ENCODE measurements around the gene DEGS2.

DEGS2 gene

DNA sequence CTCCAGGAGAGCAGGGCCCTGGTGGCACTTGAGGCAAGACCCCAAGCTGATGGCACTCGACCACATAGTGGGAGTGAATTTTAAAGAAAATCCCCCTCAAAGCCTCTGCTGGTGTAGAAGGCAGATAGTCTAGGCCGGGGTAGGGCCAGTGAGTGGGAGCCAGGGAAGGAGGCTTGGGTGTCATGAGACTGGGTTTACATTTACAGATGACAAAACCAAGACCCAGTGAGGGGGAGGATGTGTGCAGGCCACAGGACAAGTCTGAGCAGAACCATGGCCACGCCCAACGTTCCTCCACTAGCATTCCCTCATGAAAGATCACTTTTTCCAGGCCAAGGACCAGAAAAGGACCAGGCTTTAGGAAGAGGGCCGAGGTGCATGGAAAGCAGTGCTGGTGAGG lies 52.2 kb downstream of the DEGS2 start:
- DNase-seq = no peak
- Mint-ChIP-seq H3K4me1 (peaks cover 46% of the 10 kb centered on the region), H3K27ac (peak overlapping the region; percentile 80), H3K9me3 (no peaks in the 10 kb centered on the region), H3K36me3 (ENCODE audit: low read depth) (peaks cover 9% of the 10 kb centered on the region), H3K4me3 (no peak overlapping the region), H3K27me3 (ENCODE audit: low read depth, poor library complexity) (peaks cover 4% of the 10 kb centered on the region)
- TF ChIP-seq, protein P1, sequence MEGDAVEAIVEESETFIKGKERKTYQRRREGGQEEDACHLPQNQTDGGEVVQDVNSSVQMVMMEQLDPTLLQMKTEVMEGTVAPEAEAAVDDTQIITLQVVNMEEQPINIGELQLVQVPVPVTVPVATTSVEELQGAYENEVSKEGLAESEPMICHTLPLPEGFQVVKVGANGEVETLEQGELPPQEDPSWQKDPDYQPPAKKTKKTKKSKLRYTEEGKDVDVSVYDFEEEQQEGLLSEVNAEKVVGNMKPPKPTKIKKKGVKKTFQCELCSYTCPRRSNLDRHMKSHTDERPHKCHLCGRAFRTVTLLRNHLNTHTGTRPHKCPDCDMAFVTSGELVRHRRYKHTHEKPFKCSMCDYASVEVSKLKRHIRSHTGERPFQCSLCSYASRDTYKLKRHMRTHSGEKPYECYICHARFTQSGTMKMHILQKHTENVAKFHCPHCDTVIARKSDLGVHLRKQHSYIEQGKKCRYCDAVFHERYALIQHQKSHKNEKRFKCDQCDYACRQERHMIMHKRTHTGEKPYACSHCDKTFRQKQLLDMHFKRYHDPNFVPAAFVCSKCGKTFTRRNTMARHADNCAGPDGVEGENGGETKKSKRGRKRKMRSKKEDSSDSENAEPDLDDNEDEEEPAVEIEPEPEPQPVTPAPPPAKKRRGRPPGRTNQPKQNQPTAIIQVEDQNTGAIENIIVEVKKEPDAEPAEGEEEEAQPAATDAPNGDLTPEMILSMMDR (IDR thresholded peaks at IDR 0.05) = no peak

DNA sequence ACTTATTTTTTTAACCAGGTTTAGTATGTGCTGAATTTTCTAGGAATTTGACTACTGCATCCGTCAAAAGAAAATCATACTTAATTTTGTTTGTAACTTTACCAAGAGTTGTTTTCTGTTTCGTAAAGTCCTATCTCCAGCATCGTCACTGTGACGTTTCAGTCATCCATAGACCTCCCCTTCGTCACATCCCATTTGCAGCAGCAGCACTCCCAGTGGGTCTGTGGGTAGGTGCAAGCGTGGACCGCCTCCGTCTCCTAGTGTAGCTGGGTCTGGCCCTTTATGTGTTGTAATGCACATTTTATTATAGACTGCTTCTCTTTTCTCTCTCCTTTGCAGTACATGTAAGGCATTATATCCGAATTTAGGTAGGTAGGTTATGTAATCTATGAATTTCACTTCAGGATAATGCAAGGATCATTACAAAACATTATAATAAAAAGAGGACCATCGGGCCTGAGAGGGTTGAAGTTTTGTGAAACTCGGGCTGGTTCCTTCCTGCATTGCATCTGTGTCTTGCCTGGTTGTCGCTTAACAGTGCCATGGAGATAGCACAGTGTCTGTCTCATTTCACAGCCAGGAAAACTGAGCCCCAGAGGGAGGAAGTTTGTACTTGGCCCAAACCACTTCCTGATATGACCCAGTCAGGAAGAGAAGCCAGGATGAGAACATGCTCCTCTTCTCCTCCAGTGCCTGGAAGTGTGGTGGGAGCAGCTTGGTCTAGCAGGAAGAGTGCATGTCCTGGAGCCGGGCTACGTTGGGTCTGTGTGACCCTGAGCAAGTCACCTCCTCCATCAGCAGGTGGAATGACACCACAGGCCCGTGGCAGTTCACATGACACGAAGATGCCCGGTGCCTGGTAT lies 53.0 kb downstream of the DEGS2 start:
- Mint-ChIP-seq H3K27ac (no peak overlapping the region), H3K36me3 (ENCODE audit: low read depth) (peaks cover 12% of the 10 kb centered on the region), H3K9me3 (no peaks in the 10 kb centered on the region), H3K27me3 (ENCODE audit: low read depth, poor library complexity) (peaks cover 4% of the 10 kb centered on the region), H3K4me3 (no peak overlapping the region), H3K4me1 (peaks cover 40% of the 10 kb centered on the region)
- TF ChIP-seq, protein P1 (IDR thresholded peaks at IDR 0.05) = no peak
- DNase-seq = no peak

DNA sequence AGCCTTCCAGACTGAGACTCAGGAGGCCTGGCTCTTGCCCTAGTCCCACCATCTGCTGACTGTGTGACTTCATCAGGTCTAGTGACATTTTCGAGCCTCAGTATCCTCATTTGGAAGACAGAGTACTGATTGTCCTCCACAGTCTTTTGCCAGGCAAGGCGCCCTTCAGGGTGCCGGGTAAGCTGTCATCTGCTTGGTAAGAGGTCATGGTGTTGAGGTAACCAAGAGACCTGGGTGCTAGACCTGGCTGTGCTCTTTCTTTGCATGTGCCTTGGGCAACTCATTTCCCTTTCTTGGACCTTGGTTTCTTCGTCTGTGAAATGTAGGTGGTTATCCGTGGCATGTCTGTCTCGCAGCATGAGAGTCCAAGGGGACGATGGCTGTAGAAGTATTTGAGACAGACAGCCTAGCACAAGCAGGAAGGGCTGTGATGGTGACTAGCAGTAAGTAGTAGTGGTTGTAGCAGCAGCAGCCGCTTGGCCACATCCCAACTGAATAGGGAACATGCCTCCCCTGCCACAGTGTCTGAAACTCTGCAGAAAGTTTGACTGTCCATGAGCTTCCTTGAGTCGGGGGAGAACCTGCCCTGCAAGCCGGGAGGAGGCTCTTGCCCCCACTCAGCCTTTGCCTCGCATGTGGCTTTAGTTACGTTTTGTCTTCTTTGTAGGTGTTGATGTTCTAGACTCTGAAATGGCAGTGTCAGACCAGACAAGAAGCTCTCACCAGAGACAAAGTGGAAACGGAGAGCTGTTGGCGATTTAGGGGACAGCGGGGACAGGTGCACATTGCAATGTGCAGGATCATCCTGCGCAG lies 53.9 kb downstream of the DEGS2 start:
- DNase-seq = no peak
- H3K27ac Mint-ChIP-seq = peak overlapping the region; percentile 45
- peaks cover 4% of the 10 kb centered on the region for H3K27me3 Mint-ChIP-seq (ENCODE audit: low read depth, poor library complexity)
- H3K9me3 Mint-ChIP-seq = no peaks in the 10 kb centered on the region
- H3K4me3 Mint-ChIP-seq = no peak overlapping the region
- H3K36me3 Mint-ChIP-seq (ENCODE audit: low read depth) = peaks cover 12% of the 10 kb centered on the region
- peaks cover 40% of the 10 kb centered on the region for H3K4me1 Mint-ChIP-seq
- TF ChIP-seq, protein P1 (IDR thresholded peaks at IDR 0.05) = no peak

DNA sequence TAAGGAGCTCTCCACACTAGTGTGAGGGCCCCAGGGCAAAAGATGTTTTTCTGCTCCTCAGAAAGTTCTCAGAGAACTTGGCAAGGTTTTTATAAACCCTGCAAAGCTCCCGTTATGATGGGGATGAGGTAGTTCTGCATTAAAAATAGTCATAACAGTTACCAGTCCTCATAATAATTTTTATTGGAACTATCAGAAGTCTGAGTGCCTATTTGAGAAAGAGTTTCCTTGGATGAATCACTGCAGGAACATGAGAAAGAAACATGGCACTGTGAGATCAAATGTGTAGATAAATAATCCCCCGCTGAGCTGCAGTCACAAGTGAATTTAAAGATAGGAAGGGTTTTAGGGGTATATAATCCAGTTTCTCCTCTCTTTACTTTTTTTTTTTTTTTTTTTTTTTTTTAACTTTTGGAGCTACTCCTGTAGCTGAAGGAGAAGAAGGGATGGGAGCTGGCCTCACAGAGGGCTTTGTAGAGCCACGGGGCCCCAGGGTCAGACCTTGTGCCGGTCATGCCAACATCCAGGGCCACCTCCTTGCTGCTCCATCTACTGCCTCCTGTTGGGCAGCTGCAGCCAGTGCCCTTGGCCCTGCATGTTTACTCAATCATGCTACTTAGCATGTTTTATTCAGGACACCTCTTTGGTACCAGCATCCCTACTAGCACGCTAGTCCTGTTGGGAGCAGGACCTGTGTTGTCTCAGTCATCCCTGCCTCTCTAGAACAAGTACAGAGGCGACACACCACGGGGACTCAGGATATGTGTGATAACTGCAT lies 54.7 kb downstream of the DEGS2 start:
- peaks cover 18% of the 10 kb centered on the region for H3K36me3 Mint-ChIP-seq (ENCODE audit: low read depth)
- H3K4me3 Mint-ChIP-seq = no peak overlapping the region
- no peak for DNase-seq
- H3K27ac Mint-ChIP-seq = no peak overlapping the region
- no peaks in the 10 kb centered on the region for H3K9me3 Mint-ChIP-seq
- TF ChIP-seq, protein P1 (IDR thresholded peaks at IDR 0.05) = no peak
- peaks cover 40% of the 10 kb centered on the region for H3K4me1 Mint-ChIP-seq
- H3K27me3 Mint-ChIP-seq (ENCODE audit: low read depth, poor library complexity) = peaks cover 4% of the 10 kb centered on the region

DNA sequence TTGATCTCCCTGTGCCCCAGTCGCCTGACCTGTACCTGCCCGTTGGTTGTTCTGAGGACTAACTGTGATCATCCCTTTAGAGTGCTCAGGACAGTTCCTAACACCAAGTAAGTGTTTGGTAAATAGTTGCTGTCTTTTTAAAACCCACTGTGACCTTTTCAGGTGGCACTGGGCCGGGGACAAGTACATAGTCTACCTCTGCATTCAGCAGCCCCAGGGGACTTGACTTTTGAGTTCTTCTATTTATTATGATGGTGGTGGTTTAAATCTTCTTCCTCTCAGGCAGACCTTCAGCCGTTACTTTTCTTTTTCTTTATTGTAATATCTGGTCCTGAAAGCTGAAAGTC lies 55.5 kb downstream of the DEGS2 start:
- Mint-ChIP-seq H3K27ac (no peak overlapping the region), H3K4me3 (no peak overlapping the region), H3K4me1 (peaks cover 35% of the 10 kb centered on the region), H3K36me3 (ENCODE audit: low read depth) (peaks cover 22% of the 10 kb centered on the region), H3K27me3 (ENCODE audit: low read depth, poor library complexity) (no peaks in the 10 kb centered on the region), H3K9me3 (no peaks in the 10 kb centered on the region)
- no peak for DNase-seq
- TF ChIP-seq, protein P1 (IDR thresholded peaks at IDR 0.05) = no peak

Data from nephron progenitor cell (in vitro differentiated cells).